ENCODE data around the gene AKNAD1.

The AKNAD1 gene

GRCh38 chr1:108845991-108846390 is 10.9 kb downstream of the AKNAD1 start:
- TF ChIP-seq CTCF (IDR thresholded peaks at IDR 0.05; ENCODE audit: insufficient read depth, low read length, poor library complexity, severe bottlenecking), result no peak
- Histone ChIP-seq H3K36me3 (ENCODE audit: control insufficient read depth, insufficient read depth, low read length) (no peaks in the 10 kb centered on the region), H3K4me3 (replicated peaks; ENCODE audit: low read depth, low read length) (no peak overlapping the region), H3K27me3 (replicated peaks; ENCODE audit: control insufficient read depth, insufficient read depth, low read length) (no peaks in the 10 kb centered on the region)
- DNase-seq (ENCODE audit: extremely low read depth, insufficient read length), result no peak

- Histone ChIP-seq H3K36me3 (ENCODE audit: control insufficient read depth, insufficient read depth, low read length) (no peaks in the 10 kb centered on the region), H3K4me3 (replicated peaks; ENCODE audit: low read depth, low read length) (no peak overlapping the region), H3K27me3 (replicated peaks; ENCODE audit: control insufficient read depth, insufficient read depth, low read length) (no peaks in the 10 kb centered on the region)
- no peak for TF ChIP-seq CTCF (IDR thresholded peaks at IDR 0.05; ENCODE audit: insufficient read depth, low read length, poor library complexity, severe bottlenecking)
- DNase-seq (ENCODE audit: extremely low read depth, insufficient read length), result no peak
Observed at GRCh38 chr1:108845446-108845845, 11.4 kb downstream of the AKNAD1 start.

GRCh38 chr1:108843390-108844137 is 13.3 kb downstream of the AKNAD1 start:
- DNase-seq (ENCODE audit: extremely low read depth, insufficient read length), result no peak
- no peak overlapping the region for H3K4me3 ChIP-seq (replicated peaks; ENCODE audit: low read depth, low read length)
- no peaks in the 10 kb centered on the region for H3K36me3 ChIP-seq (ENCODE audit: control insufficient read depth, insufficient read depth, low read length)
- TF ChIP-seq CTCF (IDR thresholded peaks at IDR 0.05; ENCODE audit: insufficient read depth, low read length, poor library complexity, severe bottlenecking), result no peak
- no peaks in the 10 kb centered on the region for H3K27me3 ChIP-seq (replicated peaks; ENCODE audit: control insufficient read depth, insufficient read depth, low read length)

GRCh38 chr1:108842525-108843181 is 14.2 kb downstream of the AKNAD1 start:
- TF ChIP-seq CTCF (IDR thresholded peaks at IDR 0.05; ENCODE audit: insufficient read depth, low read length, poor library complexity, severe bottlenecking), result no peak
- H3K27me3 ChIP-seq (replicated peaks; ENCODE audit: control insufficient read depth, insufficient read depth, low read length), result no peaks in the 10 kb centered on the region
- no peak overlapping the region for H3K4me3 ChIP-seq (replicated peaks; ENCODE audit: low read depth, low read length)
- no peaks in the 10 kb centered on the region for H3K36me3 ChIP-seq (ENCODE audit: control insufficient read depth, insufficient read depth, low read length)
- no peak for DNase-seq (ENCODE audit: extremely low read depth, insufficient read length)

DNA sequence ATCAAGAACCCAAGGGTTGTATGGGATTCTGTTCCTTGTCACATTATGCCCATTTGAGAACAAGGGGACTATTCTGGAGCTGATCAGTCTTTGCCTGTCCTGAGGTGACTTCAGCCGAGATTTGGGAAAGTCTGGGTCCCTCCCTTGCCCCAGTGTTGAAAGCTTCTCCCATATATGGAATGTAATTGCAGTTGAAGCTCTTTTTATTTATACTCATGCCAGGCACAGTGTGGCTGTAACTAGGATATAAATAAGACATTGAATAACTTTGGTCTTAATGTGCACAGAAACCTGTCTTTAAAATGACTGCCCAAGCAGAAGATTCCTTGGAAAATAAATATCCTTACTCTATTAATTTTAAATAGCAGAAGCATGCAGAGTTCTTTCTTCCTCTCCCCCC is 15.2 kb downstream of the AKNAD1 start:
- DNase-seq (ENCODE audit: extremely low read depth, insufficient read length), result no peak
- Histone ChIP-seq H3K4me3 (replicated peaks; ENCODE audit: low read depth, low read length) (no peak overlapping the region), H3K36me3 (ENCODE audit: control insufficient read depth, insufficient read depth, low read length) (no peaks in the 10 kb centered on the region), H3K27me3 (replicated peaks; ENCODE audit: control insufficient read depth, insufficient read depth, low read length) (no peaks in the 10 kb centered on the region)
- no peak for TF ChIP-seq CTCF (IDR thresholded peaks at IDR 0.05; ENCODE audit: insufficient read depth, low read length, poor library complexity, severe bottlenecking)
